Measurements from ENCODE around the gene FAM83B. TPM values are rescaled to one million over a fixed set of nuclear protein-coding genes. Genes with fewer than 3 reads are reported as not detected.

Gene FAM83B
- total RNA-seq, 4 donors from 2014 or later = 15.7 to 40.2 (median 33.7) TPM

GRCh38 chr6:54900666-54901065, 54.1 kb downstream of the FAM83B start:
- no peak for DNase-seq
- Histone ChIP-seq H3K27ac (no peak overlapping the region), H3K27me3 (no peaks in the 10 kb centered on the region), H3K4me1 (no peaks in the 10 kb centered on the region), H3K36me3 (no peaks in the 10 kb centered on the region), H3K9me3 (no peaks in the 10 kb centered on the region), H3K4me3 (no peak overlapping the region)
- TF ChIP-seq, protein P1, sequence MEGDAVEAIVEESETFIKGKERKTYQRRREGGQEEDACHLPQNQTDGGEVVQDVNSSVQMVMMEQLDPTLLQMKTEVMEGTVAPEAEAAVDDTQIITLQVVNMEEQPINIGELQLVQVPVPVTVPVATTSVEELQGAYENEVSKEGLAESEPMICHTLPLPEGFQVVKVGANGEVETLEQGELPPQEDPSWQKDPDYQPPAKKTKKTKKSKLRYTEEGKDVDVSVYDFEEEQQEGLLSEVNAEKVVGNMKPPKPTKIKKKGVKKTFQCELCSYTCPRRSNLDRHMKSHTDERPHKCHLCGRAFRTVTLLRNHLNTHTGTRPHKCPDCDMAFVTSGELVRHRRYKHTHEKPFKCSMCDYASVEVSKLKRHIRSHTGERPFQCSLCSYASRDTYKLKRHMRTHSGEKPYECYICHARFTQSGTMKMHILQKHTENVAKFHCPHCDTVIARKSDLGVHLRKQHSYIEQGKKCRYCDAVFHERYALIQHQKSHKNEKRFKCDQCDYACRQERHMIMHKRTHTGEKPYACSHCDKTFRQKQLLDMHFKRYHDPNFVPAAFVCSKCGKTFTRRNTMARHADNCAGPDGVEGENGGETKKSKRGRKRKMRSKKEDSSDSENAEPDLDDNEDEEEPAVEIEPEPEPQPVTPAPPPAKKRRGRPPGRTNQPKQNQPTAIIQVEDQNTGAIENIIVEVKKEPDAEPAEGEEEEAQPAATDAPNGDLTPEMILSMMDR (IDR thresholded peaks at IDR 0.05) = no peak
- no peak for TF ChIP-seq POLR2A (IDR thresholded peaks at IDR 0.05)

DNA sequence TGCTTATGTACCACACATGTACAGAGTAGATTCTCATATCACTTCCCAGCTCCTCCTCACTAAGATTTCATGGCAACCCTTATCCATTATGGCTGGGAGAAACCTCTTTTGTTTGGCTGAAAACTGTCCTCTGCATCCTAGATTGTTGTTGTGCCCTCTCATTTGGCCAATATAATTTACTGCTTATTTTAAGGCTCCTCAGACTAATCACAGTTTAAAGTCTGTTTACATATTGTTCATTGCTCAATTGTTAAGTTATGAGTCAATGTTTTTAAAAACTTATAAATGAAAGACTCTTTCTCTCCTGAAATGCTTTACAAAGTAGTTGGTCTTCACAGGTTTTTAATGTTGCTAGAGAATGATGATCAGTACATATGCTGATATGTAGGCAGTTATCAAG, 57.3 kb downstream of the FAM83B start:
- no peak for DNase-seq
- H3K4me1 ChIP-seq = no peaks in the 10 kb centered on the region

DNA sequence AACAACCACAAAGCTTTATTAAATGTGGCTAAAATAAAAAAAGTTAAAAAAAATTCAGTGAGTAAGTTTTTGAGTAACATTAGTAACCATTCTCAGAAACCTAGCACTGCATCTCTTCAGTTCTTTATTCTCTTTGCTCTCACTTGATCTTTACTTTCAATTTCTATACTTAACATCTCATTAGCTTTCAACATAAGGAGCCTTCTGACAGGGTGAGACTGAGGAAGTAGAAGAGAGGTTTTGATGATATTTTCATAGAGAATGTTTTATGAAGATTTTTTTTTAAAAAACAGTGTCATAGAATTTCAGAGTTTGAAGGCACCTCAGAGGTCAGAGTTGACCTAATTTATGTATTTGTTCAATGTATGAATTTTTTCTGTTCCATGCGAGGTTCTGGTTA, 60.8 kb downstream of the FAM83B start:
- H3K4me3 ChIP-seq = no peak overlapping the region
- no peaks in the 10 kb centered on the region for H3K9me3 ChIP-seq
- DNase-seq = no peak
- no peaks in the 10 kb centered on the region for H3K27me3 ChIP-seq
- TF ChIP-seq, protein P1 (IDR thresholded peaks at IDR 0.05) = no peak
- no peak for TF ChIP-seq POLR2A (IDR thresholded peaks at IDR 0.05)
- H3K4me1 ChIP-seq = no peaks in the 10 kb centered on the region
- no peak overlapping the region for H3K27ac ChIP-seq
- no peaks in the 10 kb centered on the region for H3K36me3 ChIP-seq

More for the DNA sequence above, 57.3 kb downstream of the FAM83B start:
- no peak for TF ChIP-seq POLR2A (IDR thresholded peaks at IDR 0.05)
- TF ChIP-seq, protein P1 (IDR thresholded peaks at IDR 0.05) = no peak
- Histone ChIP-seq H3K4me3 (no peak overlapping the region), H3K36me3 (no peaks in the 10 kb centered on the region), H3K27me3 (no peaks in the 10 kb centered on the region), H3K9me3 (no peaks in the 10 kb centered on the region), H3K27ac (no peak overlapping the region)

DNA sequence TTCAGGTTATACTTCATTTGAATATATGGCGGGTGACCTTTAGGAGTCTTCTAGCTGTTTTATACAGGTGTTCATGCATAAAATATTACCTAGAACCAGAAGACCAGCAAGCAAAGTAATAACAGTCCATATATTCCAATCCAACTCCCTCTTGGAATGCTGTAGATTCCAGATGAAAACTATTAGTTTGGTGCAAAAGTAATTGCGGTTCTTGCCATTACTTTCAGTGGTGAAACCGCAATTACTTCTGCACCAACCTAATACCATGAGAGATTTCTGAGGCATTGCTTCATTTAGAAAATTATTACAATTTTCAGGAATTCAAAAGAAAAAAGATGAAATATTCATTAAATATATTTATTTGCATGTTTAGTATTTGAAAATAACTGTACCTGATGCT, 62.6 kb downstream of the FAM83B start:
- H3K27ac ChIP-seq = no peak overlapping the region
- no peaks in the 10 kb centered on the region for H3K9me3 ChIP-seq
- H3K27me3 ChIP-seq = no peaks in the 10 kb centered on the region
- no peak for TF ChIP-seq POLR2A (IDR thresholded peaks at IDR 0.05)
- TF ChIP-seq, protein P1 (IDR thresholded peaks at IDR 0.05) = no peak
- H3K4me3 ChIP-seq = no peak overlapping the region
- DNase-seq = no peak
- no peaks in the 10 kb centered on the region for H3K4me1 ChIP-seq
- H3K36me3 ChIP-seq = no peaks in the 10 kb centered on the region

GRCh38 chr6:54910431-54910884, 63.9 kb downstream of the FAM83B start:
- no peaks in the 10 kb centered on the region for H3K36me3 ChIP-seq
- no peak overlapping the region for H3K4me3 ChIP-seq
- peak overlapping the region in 1 of 4 donors; percentile 7 for H3K27ac ChIP-seq
- DNase-seq = peak in 2 of 3 donors; percentile 44 to 51
- no peaks in the 10 kb centered on the region for H3K9me3 ChIP-seq
- no peaks in the 10 kb centered on the region for H3K27me3 ChIP-seq
- H3K4me1 ChIP-seq = no peaks in the 10 kb centered on the region
- no peak for TF ChIP-seq POLR2A (IDR thresholded peaks at IDR 0.05)
- TF ChIP-seq, protein P1 (IDR thresholded peaks at IDR 0.05) = no peak

GRCh38 chr6:54910921-54911320, 64.3 kb downstream of the FAM83B start:
- Histone ChIP-seq H3K27ac (no peak overlapping the region), H3K9me3 (no peaks in the 10 kb centered on the region), H3K27me3 (no peaks in the 10 kb centered on the region), H3K4me3 (no peak overlapping the region), H3K36me3 (no peaks in the 10 kb centered on the region), H3K4me1 (no peaks in the 10 kb centered on the region)
- no peak for DNase-seq
- TF ChIP-seq POLR2A (IDR thresholded peaks at IDR 0.05) = no peak
- TF ChIP-seq, protein P1 (IDR thresholded peaks at IDR 0.05) = no peak
